Breast epithelium (tissue), 4 donors: ENCODE data around the gene GALNT3. TPM values are rescaled to one million over a fixed set of nuclear protein-coding genes. Genes with fewer than 3 reads are reported as not detected.

Experiments used
- DNase-seq, 2 donors: peaks; one replicate each; pipeline ENCODE4 v3.0.0-alpha.2; 2019; ENCODE audit warnings: low spot score in 2 of 2
- H3K27ac ChIP-seq, 2 donors: fragments of 200-600 bp; sonication (generic) in 1 of 2; one replicate each; pipeline ENCODE4 v1.5.1; 2016 to 2019; ENCODE audit warnings: mild to moderate bottlenecking in 1 of 2
- H3K27me3 ChIP-seq, 2 donors: fragments of 200-600 bp; sonication (generic) in 1 of 2; one replicate each; pipeline versions ENCODE4 v1.5.1 to v1.6.0; 2017 to 2019; ENCODE audit warnings: control low read depth in 1 of 2, mild to moderate bottlenecking in 1 of 2
- H3K36me3 ChIP-seq: fragments of 200-600 bp; one replicate; pipeline ENCODE4 v1.5.1; 2019
- H3K4me1 ChIP-seq, 2 donors: fragments of 200-600 bp; sonication (generic); one replicate each; pipeline ENCODE4 v1.5.1; 2016 to 2019; ENCODE audit warnings: control low read depth in 1 of 2
- H3K4me3 ChIP-seq, 3 donors: fragments of 200-600 bp; sonication (generic); 1 replicate in 2 of 3; 2 replicates in 1 of 3; pipeline ENCODE4 v1.5.1; 2016 to 2019; ENCODE audit warnings: mild to moderate bottlenecking in 3 of 3, moderate library complexity in 2 of 3
- H3K9me3 ChIP-seq, 2 donors: fragments of 200-600 bp; sonication (generic) in 1 of 2; one replicate each; pipeline ENCODE4 v1.5.1; 2016 to 2019; ENCODE audit warnings: control low read depth in 1 of 2
- POLR2A ChIP-seq: fragments of 450-650 bp; IDR thresholded peaks from one replicate; pipeline ENCODE4 v1.6.1; 2016; ENCODE audit warnings: antibody characterized with exemption, mild to moderate bottlenecking, moderate library complexity
- POLR2AphosphoS5 ChIP-seq, 3 donors: sonication (generic); formaldehyde crosslinking; IDR thresholded peaks; one replicate each; pipeline ENCODE4 v1.6.1; 2017; ENCODE audit warnings: antibody characterized with exemption in 3 of 3
- intact Hi-C: fragments of 100-400 bp; cut with DNase I; formaldehyde crosslinking; loops from one replicate; pipeline ENCODE4 v1.15.1; 2023; ENCODE audit warnings: low total_unique reads
- total RNA-seq, 3 donors: library from RNA; depleted of rRNA; stranded (reverse); fragments of >200 nt; gene quantifications; one replicate each; pipeline ENCODE4 v1.1.0, GENCODE V29; 2016
- TF ChIP-seq, protein P1 (sequence below), 3 donors: fragments of 450-650 bp; IDR thresholded peaks; one replicate each; pipeline ENCODE4 v1.5.1; 2016 to 2017; ENCODE audit warnings: antibody characterized with exemption in 3 of 3, mild to moderate bottlenecking in 3 of 3, moderate library complexity in 3 of 3

The GALNT3 gene
- total RNA-seq, 3 donors from 2014 or later: 2.4 to 58.5 (median 36.7) TPM

DNA sequence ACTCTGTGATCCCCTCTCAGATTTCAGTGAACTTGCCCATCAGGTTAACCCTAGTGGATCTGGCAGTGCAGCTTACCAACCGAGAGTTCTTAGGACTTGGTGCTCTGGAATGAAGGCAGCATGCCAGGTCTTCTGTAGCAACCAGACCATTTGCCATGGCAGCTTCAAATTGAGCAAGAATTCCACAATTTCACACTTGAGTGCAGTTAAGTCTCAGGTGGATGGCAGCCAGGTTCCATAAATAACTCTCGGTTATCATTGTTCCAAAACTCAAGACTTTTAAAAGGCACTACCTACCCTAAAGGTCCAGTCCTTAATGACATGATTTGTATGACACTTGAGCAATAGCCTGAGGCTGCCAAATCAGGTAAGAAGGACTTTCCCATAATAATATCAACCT, 48.1 kb downstream of the GALNT3 start:
- Histone ChIP-seq H3K4me3 (no peak overlapping the region), H3K4me1 (no peaks in the 10 kb centered on the region), H3K27ac (no peak overlapping the region), H3K9me3 (no peaks in the 10 kb centered on the region), H3K27me3 (no peaks in the 10 kb centered on the region), H3K36me3 (no peaks in the 10 kb centered on the region)
- intact Hi-C loops: no loop called here
- DNase-seq: no peak
- TF ChIP-seq, protein P1, sequence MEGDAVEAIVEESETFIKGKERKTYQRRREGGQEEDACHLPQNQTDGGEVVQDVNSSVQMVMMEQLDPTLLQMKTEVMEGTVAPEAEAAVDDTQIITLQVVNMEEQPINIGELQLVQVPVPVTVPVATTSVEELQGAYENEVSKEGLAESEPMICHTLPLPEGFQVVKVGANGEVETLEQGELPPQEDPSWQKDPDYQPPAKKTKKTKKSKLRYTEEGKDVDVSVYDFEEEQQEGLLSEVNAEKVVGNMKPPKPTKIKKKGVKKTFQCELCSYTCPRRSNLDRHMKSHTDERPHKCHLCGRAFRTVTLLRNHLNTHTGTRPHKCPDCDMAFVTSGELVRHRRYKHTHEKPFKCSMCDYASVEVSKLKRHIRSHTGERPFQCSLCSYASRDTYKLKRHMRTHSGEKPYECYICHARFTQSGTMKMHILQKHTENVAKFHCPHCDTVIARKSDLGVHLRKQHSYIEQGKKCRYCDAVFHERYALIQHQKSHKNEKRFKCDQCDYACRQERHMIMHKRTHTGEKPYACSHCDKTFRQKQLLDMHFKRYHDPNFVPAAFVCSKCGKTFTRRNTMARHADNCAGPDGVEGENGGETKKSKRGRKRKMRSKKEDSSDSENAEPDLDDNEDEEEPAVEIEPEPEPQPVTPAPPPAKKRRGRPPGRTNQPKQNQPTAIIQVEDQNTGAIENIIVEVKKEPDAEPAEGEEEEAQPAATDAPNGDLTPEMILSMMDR (IDR thresholded peaks at IDR 0.05): no peak
- TF ChIP-seq POLR2A (no peak), POLR2AphosphoS5 (IDR thresholded peaks at IDR 0.05) (no peak)

DNA sequence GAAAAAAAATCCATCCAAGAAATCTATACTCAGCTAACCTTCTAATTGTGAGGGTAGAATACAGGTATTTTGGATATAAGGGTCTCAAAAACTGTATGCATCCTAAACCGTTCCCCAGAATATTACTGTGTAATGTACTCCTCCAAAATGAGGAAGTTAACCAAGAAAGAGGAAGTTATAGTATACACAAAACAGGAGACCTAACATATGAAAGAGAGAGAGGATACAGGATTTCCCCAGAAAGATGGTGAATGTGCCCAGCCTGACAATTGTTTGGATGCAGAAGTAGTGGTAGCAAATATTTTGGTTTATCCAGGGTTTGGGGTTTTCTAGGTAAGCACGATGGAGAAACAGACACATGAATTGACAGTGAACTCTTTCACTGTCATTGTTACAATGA, 50.6 kb downstream of the GALNT3 start:
- no peaks in the 10 kb centered on the region for H3K9me3 ChIP-seq
- DNase-seq: no peak
- H3K27me3 ChIP-seq: no peaks in the 10 kb centered on the region
- H3K4me3 ChIP-seq: no peak overlapping the region
- no peak overlapping the region for H3K27ac ChIP-seq
- TF ChIP-seq POLR2AphosphoS5 (IDR thresholded peaks at IDR 0.05): no peak
- no peak for TF ChIP-seq POLR2A
- TF ChIP-seq, protein P1 (IDR thresholded peaks at IDR 0.05): no peak
- H3K36me3 ChIP-seq: no peaks in the 10 kb centered on the region
- H3K4me1 ChIP-seq: no peaks in the 10 kb centered on the region
- intact Hi-C loops: no loop called here

DNA sequence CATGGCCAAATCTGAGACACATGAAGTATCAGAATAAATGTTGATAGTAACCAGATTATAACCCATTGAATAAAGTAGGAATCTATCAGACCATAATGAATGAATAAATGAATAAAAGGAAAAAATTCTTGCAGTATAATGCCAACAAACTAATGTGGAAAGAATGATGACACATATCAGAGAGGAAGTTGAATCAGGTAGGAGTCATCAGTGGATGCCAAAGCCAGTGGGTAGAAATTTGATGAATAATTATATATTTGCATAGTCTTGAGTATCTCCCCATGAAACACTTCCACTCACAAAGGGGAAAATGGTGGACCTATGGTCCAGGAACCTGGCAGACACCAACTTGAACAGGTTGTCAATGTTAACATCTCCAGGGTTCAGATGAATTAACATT, 68.6 kb downstream of the GALNT3 start:
- no peaks in the 10 kb centered on the region for H3K9me3 ChIP-seq
- no peak for DNase-seq
- TF ChIP-seq, protein P1 (IDR thresholded peaks at IDR 0.05): no peak
- no peaks in the 10 kb centered on the region for H3K27me3 ChIP-seq
- intact Hi-C loops: no loop called here
- no peak overlapping the region for H3K4me3 ChIP-seq
- H3K4me1 ChIP-seq: no peaks in the 10 kb centered on the region
- no peak overlapping the region for H3K27ac ChIP-seq
- H3K36me3 ChIP-seq: no peaks in the 10 kb centered on the region

DNA sequence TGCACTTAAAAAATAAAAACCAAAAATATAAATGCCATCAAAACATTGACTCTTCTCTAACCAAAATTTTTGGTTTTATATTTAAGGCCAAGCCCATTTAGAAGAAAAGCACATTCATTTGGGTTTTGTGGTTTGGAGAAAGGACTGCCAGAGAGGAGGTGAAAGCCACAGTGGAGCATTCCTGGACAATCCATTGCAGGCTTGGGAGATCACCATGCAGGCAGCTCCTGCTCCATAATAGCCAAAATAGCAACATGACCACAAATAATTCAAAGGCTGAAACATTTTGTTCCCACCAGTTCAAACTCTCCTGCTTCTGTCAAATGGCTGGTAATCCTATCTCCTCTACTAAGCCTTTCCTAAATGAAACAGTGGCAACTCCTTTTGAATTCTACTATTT, 73.5 kb downstream of the GALNT3 start:
- no peaks in the 10 kb centered on the region for H3K36me3 ChIP-seq
- no peak overlapping the region for H3K27ac ChIP-seq
- no peak for TF ChIP-seq POLR2AphosphoS5 (IDR thresholded peaks at IDR 0.05)
- TF ChIP-seq POLR2A: no peak
- TF ChIP-seq, protein P1 (IDR thresholded peaks at IDR 0.05): no peak
- no peak overlapping the region for H3K4me3 ChIP-seq
- intact Hi-C loops: no loop called here
- peak in 1 of 2 donors; percentile 31 for DNase-seq
- no peaks in the 10 kb centered on the region for H3K4me1 ChIP-seq
- no peaks in the 10 kb centered on the region for H3K27me3 ChIP-seq
- no peaks in the 10 kb centered on the region for H3K9me3 ChIP-seq

DNA sequence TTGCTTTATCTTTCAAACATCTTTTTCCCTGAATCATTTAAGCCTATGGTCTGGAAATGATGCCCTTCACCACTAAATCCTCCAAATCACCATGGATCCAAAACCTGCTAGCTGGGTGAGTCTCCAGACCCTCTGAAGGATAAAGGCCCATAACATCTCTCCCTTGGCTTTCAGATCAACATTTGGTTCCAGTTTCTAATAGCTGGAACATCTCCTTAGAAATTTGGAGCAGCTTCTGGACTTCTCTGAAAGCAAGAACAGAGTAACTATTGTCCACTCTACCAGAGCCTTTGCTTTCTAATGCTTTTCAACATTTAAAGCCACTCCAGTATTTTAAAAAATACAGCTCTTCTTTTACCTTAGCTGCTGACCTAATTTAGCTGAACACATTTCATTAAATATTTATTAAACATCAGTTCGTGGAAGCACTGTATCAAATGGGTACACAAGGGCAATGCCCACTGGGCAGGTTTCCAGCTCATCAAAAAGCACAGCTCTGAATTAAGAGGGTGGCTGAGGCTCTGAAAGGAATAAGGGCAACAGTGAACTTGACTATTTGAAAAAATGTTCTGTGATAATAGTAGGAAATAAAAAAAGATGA, 75.3 kb downstream of the GALNT3 start:
- Histone ChIP-seq H3K9me3 (no peaks in the 10 kb centered on the region), H3K36me3 (no peaks in the 10 kb centered on the region), H3K4me1 (no peaks in the 10 kb centered on the region), H3K27me3 (no peaks in the 10 kb centered on the region), H3K27ac (no peak overlapping the region), H3K4me3 (no peak overlapping the region)
- no peak for DNase-seq
- TF ChIP-seq, protein P1 (IDR thresholded peaks at IDR 0.05): no peak
- no peak for TF ChIP-seq POLR2AphosphoS5 (IDR thresholded peaks at IDR 0.05)
- TF ChIP-seq POLR2A: no peak
- intact Hi-C loops: no loop called here
